ACHN (cell line): ENCODE measurements around the gene MS4A18.

ENCODE experiments used
- DNase-seq: peaks from one replicate; pipeline ENCODE4 v3.0.0-alpha.2; 2015
- in situ Hi-C: cut with HindIII; loops from 2 replicates; pipeline ENCODE4 v1.10.0; 2017; ENCODE audit warnings: low sequenced_read_pairs, low pct_ligation_motif_present, low pct_unique_long_range_greater_than_20kb

MS4A18 gene

GRCh38 chr11:60761436-60762190 is 37.1 kb downstream of the MS4A18 start:
- in situ Hi-C loops = no loop called here
- DNase-seq = no peak

DNA sequence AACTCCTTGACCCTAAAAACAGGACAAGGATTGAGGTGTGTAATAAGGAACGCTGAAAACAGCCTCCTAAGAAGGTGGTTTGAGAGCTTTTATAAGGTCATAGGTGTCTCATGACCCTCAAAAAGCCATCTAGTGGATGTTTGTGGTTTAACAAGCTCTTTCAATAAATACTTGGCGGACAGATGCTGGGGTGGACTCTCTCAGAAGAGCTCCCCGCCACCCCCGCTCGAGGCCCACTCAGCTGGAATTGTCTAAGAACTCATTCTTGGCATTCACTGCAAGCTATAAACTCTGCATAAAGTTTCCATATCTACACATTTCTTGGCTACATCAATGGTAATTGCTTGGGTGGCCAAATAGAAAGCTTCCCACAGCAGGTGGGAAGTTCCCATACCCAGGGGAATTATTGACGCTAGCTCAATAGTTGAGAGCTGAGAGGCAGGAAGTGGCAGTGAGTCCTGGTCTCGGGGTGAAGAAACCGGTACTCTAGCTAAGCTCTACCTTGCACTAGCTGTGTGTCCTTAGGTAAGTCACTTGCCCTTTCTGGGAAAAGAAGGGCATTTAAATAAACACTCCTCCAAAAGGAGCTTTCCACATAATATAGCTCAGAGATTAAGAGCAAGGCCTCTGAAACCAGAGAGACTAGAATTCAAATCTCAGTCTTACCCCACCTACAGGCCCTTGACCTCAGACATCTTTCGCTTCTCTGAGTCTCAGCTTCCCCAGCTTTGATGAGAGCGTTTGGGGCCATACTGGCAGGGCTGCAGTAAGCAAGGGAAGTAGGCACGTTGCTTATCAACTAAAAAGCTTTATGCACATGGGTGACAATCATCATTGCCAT is 38.6 kb downstream of the MS4A18 start:
- in situ Hi-C loops = no loop called here
- peak; percentile 9 for DNase-seq

DNA sequence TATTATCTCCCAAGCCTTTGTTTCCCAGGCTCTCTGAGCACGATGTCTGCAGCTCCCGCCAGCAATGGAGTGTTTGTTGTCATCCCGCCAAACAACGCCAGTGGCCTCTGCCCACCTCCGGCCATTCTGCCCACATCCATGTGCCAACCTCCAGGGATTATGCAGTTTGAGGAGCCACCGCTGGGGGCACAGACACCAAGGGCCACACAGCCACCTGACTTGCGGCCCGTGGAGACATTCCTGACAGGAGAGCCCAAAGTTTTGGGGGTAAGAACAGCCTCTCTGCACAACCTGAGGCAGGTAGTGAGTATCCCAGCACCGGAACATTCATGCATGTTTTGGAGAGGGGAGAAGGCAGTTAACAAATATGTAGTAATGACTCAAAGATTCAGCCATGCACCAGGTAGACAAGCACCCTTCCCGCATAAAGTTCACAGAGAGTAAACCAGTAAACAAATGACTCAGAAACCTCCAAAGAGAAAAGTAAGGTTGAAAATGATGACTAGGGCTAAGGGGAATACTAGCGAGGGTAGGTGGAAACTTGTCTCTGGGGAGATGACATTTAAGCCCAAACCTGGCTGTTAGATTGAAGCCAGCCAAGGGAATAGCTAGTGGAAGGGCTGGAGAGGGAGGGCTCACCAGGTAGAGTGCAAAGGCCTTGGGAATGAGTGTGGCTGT is 39.3 kb downstream of the MS4A18 start:
- in situ Hi-C loops = no loop called here
- no peak for DNase-seq

DNA sequence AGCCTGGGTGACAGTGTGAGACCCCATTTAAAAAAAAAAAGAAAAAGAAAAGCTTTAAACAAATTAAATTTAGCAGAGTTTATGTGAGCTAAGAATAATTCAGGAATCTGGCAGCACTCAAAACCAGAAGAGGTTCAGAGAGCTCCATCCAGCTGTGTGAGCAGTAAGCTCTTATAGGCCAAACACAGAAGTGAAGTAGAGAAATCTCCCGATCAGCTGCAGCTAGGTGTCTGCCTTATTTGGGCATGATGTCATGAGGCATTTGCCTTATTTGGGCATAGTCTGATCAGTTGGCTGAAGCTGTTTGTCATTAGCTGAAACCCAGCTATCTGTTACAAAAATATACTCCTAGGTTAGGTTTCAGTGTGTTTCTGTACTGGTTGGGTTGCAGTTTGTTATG is 40.4 kb downstream of the MS4A18 start:
- no peak for DNase-seq
- in situ Hi-C loops = no loop called here

- DNase-seq = no peak
- in situ Hi-C loops = no loop called here
Observed at GRCh38 chr11:60765355-60765754, 40.8 kb downstream of the MS4A18 start.

DNA sequence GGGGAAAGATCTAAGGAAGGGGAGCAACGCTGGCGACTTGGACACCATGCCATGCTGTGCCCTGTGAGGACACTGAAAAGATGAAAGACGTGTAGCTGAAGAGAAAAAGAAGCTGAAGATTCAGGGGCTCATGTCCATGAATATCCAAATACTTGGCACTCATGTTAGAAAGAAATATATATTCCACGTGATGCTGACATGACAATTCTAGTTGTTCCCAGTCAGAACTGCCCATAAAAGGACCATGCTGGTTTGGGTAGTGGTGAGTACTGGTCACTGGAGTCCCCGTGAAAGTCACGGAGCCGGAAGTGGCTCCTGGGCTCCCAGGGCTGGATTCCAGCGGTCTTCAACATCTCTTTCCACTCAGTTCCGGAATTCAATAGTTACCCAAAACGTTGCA is 42.0 kb downstream of the MS4A18 start:
- in situ Hi-C loops = no loop called here
- no peak for DNase-seq

DNA sequence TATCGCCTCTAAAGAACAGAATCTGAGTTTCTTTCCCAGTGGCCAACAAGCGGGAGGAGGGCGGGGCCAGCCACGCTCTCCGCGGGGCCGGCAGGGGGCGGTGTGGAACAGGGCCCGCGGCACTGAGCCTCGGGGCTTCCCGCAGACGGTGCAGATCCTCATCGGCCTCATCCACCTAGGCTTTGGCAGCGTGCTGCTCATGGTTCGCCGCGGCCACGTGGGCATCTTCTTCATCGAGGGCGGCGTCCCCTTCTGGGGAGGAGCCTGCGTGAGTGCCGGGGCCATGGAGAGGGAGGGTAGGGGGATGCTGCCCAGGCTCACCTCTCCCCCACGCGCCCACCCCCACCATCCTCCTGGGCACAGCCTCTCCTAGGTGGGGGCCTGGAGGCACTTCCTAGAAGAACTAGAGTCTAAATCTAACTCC is 42.9 kb downstream of the MS4A18 start:
- in situ Hi-C loops = no loop called here
- DNase-seq = no peak

DNA sequence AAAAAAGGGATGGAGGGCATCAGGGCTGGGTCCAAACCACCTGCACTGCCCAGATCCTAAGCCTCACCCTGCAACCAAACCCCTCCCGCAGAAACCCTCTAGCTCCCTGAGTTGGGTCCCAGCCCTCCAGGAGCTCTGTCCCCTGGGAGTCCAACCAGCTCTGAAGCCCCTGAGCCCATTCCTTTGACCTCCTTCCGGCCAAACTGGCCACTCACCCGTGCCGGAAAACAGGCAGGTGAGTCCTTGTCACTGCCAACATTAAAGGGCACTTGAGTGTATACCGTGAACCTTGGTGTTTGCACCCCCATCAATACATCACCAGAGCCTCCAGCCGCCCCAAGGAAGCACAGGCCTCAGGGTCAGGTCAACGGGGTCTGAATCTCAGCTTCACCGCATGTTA is 43.7 kb downstream of the MS4A18 start:
- in situ Hi-C loops = no loop called here
- DNase-seq = no peak

DNA sequence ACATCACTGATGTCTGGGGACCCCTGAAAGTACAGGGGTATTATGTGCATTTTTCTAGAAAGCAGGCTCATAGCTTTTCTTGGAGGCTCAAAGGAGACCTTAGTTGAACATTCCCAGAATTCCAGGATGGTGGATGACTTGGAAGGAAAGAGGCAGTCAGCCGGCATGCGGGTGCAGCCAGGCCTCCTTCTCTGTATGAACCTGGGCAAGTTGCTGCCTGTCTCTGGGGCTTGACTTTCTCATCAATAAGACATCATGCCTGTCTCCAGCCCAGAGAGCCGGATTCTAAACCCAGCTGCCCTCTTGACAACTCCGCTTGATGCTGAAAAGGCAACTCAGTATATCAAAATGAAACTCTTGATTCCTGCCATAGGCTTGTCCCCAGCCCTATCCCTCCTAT is 44.8 kb downstream of the MS4A18 start:
- no peak for DNase-seq
- in situ Hi-C loops = no loop called here

GRCh38 chr11:60769811-60770210 is 45.3 kb downstream of the MS4A18 start:
- in situ Hi-C loops = no loop called here
- no peak for DNase-seq

GRCh38 chr11:60771146-60771545 is 46.6 kb downstream of the MS4A18 start:
- no peak for DNase-seq
- in situ Hi-C loops = no loop called here

- in situ Hi-C loops = no loop called here
- DNase-seq = no peak
Observed at GRCh38 chr11:60771879-60772525, 47.5 kb downstream of the MS4A18 start.

- no peak for DNase-seq
Observed at GRCh38 chr11:60772666-60773065, 48.1 kb downstream of the MS4A18 start.

GRCh38 chr11:60774726-60775125 is 50.2 kb downstream of the MS4A18 start:
- DNase-seq = no peak
- in situ Hi-C loops = no loop called here

More at GRCh38 chr11:60772666-60773065, 48.1 kb downstream of the MS4A18 start:
- in situ Hi-C loops = no loop called here

DNA sequence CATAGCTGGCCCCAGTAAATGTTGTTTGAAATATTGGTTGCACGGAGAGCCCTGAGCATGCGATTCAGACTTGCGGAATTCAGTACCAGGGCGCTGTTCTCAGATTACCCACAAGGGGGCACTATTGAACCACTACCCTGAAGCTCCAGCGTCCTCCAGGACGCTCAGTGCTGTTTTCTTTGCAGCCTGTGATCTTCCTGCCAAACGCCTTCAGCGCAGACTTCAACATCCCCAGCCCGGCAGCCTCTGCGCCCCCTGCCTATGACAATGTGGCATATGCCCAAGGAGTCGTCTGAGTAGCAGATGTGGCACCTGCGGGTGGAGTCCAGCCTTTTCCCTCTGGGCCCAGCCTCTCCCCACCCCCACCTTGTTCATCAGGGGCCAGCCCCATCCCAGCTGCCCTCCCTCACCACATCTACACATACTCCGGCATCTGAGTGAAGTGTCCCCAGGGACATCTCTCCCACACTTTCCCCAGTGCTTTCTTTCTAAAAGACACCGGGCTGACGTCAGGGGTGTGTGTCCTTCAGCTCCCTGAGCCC is 51.0 kb downstream of the MS4A18 start:
- in situ Hi-C loops = no loop called here
- peak; percentile 70 for DNase-seq

DNA sequence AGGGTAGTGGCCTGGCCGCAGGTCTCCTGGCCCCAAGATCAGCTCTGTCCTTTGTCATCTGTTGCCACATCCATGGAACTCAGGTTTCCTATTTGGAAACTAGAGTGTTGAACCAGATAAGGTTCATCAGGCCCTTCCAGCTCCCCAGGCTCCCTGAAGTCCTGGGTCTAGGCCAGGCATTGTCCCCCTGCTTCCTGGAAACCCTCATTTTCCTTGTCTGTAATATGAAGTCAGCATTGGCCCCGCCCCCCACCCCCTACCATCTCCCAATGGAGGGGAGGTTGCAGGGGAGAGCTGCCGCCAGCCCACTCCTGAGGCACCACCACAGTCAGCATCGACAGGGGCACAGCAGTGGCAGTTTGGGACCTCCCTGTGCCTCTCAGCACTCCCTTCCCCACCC is 51.6 kb downstream of the MS4A18 start:
- DNase-seq = no peak
- in situ Hi-C loops = no loop called here

- in situ Hi-C loops = no loop called here
Observed at GRCh38 chr11:60777106-60777505, 52.6 kb downstream of the MS4A18 start.

GRCh38 chr11:60777572-60777971 is 53.1 kb downstream of the MS4A18 start:
- no peak for DNase-seq
- in situ Hi-C loops = no loop called here

More at GRCh38 chr11:60777106-60777505, 52.6 kb downstream of the MS4A18 start:
- DNase-seq = no peak

DNA sequence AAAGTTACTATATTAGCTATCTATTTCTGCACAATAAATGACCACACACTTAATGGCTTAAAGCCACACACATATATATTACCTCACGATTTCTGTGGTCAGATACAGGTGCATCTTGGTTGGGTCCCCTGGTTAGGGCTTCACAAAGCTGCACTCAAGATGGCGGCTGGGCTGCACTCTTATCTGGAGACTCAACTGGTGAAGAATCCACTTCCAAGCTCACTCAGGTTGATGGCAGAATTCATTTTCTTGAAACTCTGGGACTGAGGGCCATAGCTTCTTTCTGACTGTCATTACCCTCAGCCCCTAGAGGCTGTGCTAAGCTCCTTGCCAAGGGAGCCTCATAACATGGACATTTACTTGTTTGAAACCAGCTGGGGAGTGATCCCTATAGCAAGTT is 55.5 kb downstream of the MS4A18 start:
- in situ Hi-C loops = no loop called here
- DNase-seq = no peak
